HG03196 (cell line): ENCODE results near the gene BAIAP2.

Experiments
- ATAC-seq: cut with Tn5 transposase; IDR thresholded peaks from one replicate; pipeline ENCODE4 v1.9.1; 2021; ENCODE audit not compliant: unreplicated experiment

The BAIAP2 gene

GRCh38 chr17:81121841-81122733 lies 87.1 kb downstream of the BAIAP2 start:
- ATAC-seq = no peak

DNA sequence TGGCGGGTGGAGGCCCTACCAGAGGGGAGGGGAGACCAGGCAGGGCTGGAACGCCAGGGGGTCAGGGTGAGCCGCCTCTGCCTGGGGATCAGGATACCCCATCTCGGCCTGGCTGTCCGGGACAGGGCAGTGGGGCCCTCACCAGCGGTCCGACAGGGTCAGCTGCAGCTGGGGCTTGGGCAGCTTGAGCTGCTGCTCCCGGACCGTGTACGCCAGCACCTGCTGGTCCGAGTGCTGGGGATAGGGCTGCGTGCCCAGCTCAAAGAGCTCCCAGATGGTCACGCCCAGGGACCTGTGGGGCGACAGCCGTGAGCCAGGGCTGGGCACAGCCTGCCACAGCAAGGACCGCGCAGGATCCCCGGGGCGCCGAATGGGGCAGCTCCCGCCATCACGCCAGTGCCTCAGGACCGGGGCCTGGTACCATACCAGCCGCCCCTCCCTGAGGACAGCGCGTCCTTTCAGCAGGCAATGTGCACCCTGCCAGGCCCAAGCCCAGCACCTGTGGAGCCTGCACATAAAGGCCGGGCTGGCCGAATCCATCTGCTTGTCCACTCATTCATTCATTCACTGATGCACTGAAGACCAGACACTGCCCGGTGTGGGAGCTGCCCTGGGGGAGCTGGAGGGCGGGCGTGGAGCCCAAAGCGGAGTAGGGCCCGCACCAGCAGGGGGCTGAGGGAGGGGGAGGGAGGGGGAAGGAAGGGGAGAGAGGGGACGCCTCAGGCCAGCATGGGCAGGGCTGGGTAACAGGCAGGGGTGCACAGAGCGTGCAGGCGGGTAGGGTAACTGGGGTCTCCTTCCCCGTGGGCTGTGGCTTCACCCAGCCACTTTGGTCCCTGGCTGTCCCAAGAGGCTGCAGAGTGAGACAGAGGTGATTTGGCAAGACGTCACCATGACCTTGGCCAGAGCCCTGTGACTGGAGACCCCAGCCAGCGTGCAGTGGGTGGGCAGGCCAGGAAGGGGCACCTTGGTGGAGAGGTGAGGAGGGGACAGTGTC lies 88.4 kb downstream of the BAIAP2 start:
- ATAC-seq = no peak

GRCh38 chr17:81124377-81124776 lies 89.4 kb downstream of the BAIAP2 start:
- ATAC-seq = no peak

- no peak for ATAC-seq
Measured at GRCh38 chr17:81125573-81126081, 90.7 kb downstream of the BAIAP2 start.

DNA sequence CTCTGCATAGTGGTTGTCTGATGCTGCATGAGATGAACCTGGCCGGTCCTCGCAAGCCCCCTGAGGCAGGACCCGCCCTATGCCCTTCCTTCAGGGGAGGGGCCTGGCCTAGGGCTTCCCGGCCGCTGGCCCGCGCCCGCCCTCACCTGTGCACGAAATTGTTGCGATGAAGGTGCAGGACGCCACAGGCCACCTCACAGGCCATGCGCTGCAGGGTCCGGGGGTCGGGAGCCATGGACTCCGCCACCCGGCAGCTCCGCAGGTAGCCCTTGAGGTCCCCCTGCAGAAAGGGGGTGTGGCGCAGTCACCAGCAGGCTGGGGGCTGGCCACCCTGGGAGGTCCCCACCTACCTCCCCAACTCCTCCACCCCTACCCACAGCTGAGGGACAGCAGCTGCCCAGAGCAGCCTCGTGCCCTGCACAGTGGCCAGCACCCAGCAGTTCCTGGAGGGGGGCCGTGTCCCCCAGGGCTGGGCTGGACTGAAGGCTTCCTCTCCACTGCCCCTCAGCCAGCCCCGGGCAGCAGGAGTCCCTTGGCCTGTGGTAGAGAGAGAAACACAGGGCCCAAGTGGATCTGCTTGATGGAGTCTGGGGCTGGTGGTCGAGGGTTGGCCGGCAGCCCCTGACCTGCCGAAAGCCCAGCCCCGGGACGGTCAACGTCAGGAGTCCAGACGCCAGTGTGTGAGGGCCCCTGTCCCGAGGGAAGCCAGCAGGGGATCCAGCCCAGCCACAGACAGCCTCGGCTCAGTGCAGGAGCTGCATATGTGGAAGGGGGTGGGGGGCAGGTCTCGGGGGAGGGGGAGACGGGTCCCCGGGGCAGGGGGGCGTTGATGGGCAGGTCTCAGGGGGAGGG lies 91.6 kb downstream of the BAIAP2 start:
- no peak for ATAC-seq

DNA sequence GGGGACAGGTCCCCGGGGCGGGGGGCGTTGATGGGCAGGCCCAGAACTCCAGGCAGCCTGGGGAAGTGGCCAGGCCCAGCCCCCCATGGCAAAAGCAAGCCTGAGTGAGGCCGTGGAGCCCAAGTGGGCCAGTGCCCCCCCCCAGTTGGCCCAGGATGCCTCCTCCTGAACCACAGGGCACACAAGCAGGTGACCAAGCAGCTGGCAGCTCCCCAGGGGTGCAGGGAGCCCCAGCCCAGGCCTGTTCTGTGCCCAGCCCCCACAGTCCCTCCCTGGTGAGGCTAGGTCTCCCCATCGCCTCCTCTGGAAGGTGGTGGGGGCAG lies 92.1 kb downstream of the BAIAP2 start:
- ATAC-seq = no peak

DNA sequence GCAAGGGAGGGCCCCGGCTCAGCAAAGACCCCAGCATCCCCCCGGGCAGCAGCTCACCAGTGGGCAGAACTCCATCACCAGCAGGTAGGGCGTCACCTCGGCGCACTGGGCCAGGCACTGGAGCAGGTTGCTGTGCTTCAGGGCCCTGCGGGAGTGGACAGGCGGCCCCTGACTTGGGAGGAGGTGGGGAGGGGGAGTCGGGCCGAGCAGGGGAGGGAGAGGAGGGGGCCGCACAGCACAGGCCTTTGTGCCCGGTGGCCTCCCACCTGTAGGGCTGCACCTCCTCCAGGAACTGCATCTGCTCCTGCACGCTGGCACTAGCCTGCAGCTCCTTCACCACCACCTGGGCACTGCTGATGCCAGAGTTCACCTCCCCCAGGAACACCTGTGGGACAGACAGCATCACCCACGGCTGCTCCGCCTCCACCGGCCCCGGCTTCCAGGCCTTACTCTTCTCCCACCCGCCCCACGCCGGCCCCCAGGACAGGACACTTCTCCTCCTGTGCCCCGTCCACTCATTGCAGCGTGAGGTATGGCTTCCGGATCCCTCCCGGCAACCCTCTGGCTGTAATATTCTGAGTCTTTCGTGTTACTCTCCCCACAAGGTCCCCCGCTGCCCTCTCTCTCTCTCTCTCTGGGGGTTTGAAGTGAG lies 92.7 kb downstream of the BAIAP2 start:
- no peak for ATAC-seq

DNA sequence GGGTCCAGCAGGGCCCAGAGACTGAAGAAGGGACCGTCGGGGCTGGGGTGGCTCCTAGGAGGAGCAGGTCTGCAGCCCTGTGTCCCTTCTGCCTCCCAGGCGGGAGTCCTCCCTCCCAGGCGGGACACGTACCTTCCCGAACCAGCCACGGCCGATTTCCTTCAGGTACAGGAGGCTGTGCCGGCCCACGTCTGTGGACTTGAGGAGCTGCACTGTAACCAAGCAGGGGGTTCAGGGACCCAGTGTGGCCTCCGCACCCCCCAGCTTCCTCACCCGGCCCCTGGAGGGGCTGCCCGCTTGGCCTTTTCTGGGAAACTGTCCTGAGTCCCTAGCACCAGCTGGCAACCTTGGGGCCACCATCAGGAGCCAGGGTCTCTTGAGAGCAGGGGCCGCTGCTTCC lies 93.4 kb downstream of the BAIAP2 start:
- ATAC-seq = no peak

- ATAC-seq = no peak
Measured at GRCh38 chr17:81128774-81129173, 93.8 kb downstream of the BAIAP2 start.

- ATAC-seq = no peak
Measured at GRCh38 chr17:81129289-81129688, 94.3 kb downstream of the BAIAP2 start.

GRCh38 chr17:81129711-81130367 lies 94.9 kb downstream of the BAIAP2 start:
- ATAC-seq = no peak

DNA sequence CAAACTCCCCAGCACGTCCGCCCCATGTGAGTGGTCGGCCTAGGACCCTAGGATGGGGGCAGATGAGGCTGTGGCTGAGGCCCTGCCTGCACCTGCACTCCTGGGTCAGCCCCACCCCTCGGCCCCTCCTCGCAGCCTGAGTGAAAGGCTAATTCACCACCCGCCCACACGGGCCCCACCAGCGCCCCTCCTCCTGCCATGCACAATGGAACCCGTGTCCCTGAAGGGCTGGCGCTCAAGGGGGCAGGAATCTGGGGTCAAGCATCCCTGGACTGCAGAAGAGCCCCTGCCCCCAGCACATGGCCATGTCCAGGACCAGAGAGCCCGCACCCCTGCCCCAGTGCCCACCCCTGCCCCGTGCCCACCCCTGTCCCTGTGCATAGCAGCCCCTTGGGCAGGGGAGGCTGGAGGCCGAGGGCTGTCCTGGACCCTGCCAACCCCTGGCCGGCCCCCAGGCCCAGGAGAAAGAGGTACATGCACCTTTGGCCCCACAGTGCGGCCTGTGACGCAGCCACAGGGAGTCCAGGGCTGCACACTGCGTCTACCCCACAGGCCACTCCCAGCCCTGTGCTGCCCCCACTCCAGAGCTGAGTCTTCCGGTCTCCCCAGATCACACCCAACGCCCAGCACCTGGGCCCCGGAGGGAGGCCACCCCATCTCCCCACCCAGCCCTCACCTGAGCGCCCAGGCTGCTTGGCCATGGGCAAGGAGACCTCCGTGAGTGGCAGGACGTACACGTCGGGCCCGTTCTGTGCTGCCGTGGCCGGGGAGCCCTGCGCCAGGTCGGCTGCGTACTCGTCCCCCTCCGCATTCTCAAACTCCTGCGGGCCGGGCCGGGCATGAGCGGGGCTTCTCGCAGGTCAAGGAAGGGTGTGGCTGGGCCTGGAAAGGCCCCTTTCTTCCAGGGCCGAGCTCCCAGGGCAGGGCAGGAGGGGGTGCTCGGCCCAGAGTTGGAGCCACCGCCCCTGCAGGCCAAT lies 95.7 kb downstream of the BAIAP2 start:
- no peak for ATAC-seq

DNA sequence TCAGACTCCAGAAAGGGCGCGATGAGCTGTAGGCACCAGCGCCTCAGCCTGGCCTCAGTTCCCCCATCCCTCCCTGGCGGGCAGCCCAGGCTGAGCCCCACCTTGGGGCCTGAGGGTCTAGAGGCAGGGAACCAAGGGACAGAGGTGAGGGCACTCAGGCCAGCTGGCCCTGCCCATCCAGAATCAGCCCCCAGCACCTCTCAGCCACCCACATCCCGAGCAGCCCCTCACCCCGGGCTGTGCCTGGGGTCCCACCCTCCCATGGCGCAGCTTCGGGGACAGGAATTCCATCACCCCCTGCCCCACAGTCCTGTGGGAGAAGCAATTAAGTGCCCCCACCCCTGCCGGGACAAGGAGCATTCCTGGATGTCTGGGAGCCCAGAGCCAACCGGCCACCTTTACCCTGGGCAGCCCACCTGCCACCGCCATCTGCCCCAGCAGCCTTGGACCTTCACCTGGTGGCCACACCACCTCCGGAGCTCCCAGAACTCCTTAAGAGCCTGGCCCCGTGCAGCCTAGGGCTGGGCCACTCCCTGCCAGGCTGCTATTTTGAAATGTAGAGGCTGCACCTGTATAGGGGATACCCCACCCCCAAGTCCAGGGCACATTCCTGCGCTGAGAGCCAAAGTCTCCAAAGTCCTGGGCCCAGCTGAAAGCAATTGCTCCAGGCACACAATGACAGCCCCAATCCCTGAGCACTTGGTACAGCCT lies 96.7 kb downstream of the BAIAP2 start:
- ATAC-seq = no peak

DNA sequence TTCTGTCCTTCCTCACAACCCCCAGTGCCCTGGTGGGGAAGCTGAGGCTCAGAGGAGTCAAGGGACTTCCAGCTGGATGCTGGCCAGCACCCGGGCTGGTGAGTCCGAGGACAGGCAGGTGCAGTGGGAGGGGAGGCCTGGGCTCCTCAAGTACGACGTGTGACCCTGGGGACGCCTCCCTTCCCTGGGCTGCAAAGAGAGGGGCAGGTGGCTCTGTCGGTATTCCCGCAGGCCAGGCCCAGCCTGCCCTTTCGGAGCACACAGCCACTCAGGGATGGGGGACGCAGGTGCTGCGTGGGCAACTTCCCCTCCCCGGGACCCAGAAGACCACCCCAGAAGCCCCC lies 97.2 kb downstream of the BAIAP2 start:
- ATAC-seq = no peak

GRCh38 chr17:81132770-81133723 lies 98.1 kb downstream of the BAIAP2 start:
- no peak for ATAC-seq

DNA sequence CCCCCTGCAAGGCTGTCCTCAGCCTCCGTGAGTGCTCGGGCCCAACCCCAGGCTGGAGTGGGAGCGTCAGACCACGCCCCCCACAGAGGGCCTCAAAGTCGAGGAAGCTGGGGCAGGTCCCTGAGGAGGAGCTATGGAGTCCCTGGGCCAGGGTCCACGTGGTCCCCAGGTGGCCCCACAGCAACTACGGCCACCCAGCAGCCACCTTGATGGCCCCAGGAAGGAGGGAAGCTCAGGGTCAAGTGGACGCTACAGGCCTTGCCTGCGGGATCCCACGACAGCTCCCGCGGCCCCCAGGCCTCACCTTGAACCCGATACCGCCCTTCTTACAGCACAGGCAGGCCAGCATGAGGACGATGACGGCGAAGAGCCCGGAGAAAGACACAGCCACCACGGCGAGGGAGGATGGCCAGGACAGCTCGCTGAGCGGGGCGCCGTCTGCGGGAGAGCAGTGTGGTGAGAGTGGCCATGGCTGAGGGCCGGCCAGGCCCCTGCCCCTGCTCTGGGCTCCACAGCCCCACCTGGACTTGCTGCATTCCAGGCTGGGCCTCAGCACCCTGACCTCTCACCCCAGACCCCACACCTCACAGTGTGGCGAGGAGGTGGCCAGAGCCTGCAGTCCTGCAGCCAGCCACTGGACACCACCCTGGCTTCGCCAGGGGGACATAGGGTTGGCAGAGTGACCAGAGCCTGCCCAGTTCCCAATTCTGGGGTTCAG lies 99.3 kb downstream of the BAIAP2 start:
- ATAC-seq = no peak
